Breast epithelium (tissue), 3 donors: ENCODE results near the gene BRAT1.

Experiments used
- CTCF ChIP-seq, 3 donors: fragments of 450-650 bp; IDR thresholded peaks; one replicate each; pipeline ENCODE4 v1.5.1; 2016 to 2017; ENCODE audit warnings: antibody characterized with exemption in 3 of 3, mild to moderate bottlenecking in 3 of 3, moderate library complexity in 3 of 3
- POLR2AphosphoS5 ChIP-seq, 3 donors: sonication (generic); formaldehyde crosslinking; IDR thresholded peaks; one replicate each; pipeline ENCODE4 v1.6.1; 2017; ENCODE audit warnings: antibody characterized with exemption in 3 of 3

- no peak for TF ChIP-seq CTCF (IDR thresholded peaks at IDR 0.05)
- TF ChIP-seq POLR2AphosphoS5 (IDR thresholded peaks at IDR 0.05): no peak
Measured at GRCh38 chr7:2582006-2582735, 26.8 kb upstream of the BRAT1 start.
